ENCODE results near the gene MGLL. TPM values are rescaled to one million over a fixed set of nuclear protein-coding genes. Genes with fewer than 3 reads are reported as not detected.

The MGLL gene
- polyA plus RNA-seq, 2 donors, result 78.0 to 99.1 TPM

GRCh38 chr3:127840671-127841070 is 18.4 kb upstream of the MGLL start:
- no peak overlapping the region for H3K4me3 ChIP-seq (ENCODE audit: low read depth in 1 of 2, low read length in 2 of 2)
- H3K27me3 ChIP-seq (ENCODE audit: control insufficient read depth in 1 of 2, insufficient read depth in 2 of 2, low read length in 2 of 2), result no peaks in the 10 kb centered on the region
- H3K36me3 ChIP-seq (ENCODE audit: control insufficient read depth in 2 of 2, insufficient read depth in 2 of 2, low read length in 1 of 2), result no peaks in the 10 kb centered on the region
- no peak overlapping the region for H3K27ac ChIP-seq (ENCODE audit: low read depth in 2 of 2, low read length in 1 of 2)
- 86 to 87% methylated on average over 8 of the region's 8 CpGs for WGBS, 2 donors
- H3K4me1 ChIP-seq (ENCODE audit: control insufficient read depth in 2 of 2, insufficient read depth in 2 of 2, low read length in 1 of 2), result peaks cover 0 to 2% of the 10 kb centered on the region in 2 donors
- no peaks in the 10 kb centered on the region for H3K9me3 ChIP-seq (ENCODE audit: control insufficient read depth in 2 of 2, insufficient read depth in 1 of 2, low read depth in 1 of 2, low read length in 1 of 2)

GRCh38 chr3:127839099-127839498 is 16.8 kb upstream of the MGLL start:
- no peaks in the 10 kb centered on the region for H3K9me3 ChIP-seq (ENCODE audit: control insufficient read depth in 2 of 2, insufficient read depth in 1 of 2, low read depth in 1 of 2, low read length in 1 of 2)
- H3K4me1 ChIP-seq (ENCODE audit: control insufficient read depth in 2 of 2, insufficient read depth in 2 of 2, low read length in 1 of 2), result peaks cover 0 to 5% of the 10 kb centered on the region in 2 donors
- no peak overlapping the region for H3K4me3 ChIP-seq (ENCODE audit: low read depth in 1 of 2, low read length in 2 of 2)
- H3K27me3 ChIP-seq (ENCODE audit: control insufficient read depth in 1 of 2, insufficient read depth in 2 of 2, low read length in 2 of 2), result no peaks in the 10 kb centered on the region
- H3K27ac ChIP-seq (ENCODE audit: low read depth in 2 of 2, low read length in 1 of 2), result no peak overlapping the region
- 90 to 91% methylated on average over 5 of the region's 5 CpGs for WGBS, 2 donors
- H3K36me3 ChIP-seq (ENCODE audit: control insufficient read depth in 2 of 2, insufficient read depth in 2 of 2, low read length in 1 of 2), result no peaks in the 10 kb centered on the region

- no peaks in the 10 kb centered on the region for H3K27me3 ChIP-seq (ENCODE audit: control insufficient read depth in 1 of 2, insufficient read depth in 2 of 2, low read length in 2 of 2)
- no peak overlapping the region for H3K4me3 ChIP-seq (ENCODE audit: low read depth in 1 of 2, low read length in 2 of 2)
- 76 to 84% methylated on average over 8 of the region's 8 CpGs for WGBS, 2 donors
- H3K27ac ChIP-seq (ENCODE audit: low read depth in 2 of 2, low read length in 1 of 2), result peak overlapping the region in 1 of 2 donors; percentile 26
- H3K36me3 ChIP-seq (ENCODE audit: control insufficient read depth in 2 of 2, insufficient read depth in 2 of 2, low read length in 1 of 2), result no peaks in the 10 kb centered on the region
- peaks cover 3 to 12% of the 10 kb centered on the region in 2 donors for H3K4me1 ChIP-seq (ENCODE audit: control insufficient read depth in 2 of 2, insufficient read depth in 2 of 2, low read length in 1 of 2)
- peaks cover 0 to 6% of the 10 kb centered on the region in 2 donors for H3K9me3 ChIP-seq (ENCODE audit: control insufficient read depth in 2 of 2, insufficient read depth in 1 of 2, low read depth in 1 of 2, low read length in 1 of 2)
Observed at GRCh38 chr3:127835993-127836882, 13.9 kb upstream of the MGLL start.

GRCh38 chr3:127834771-127835170 is 12.5 kb upstream of the MGLL start:
- Histone ChIP-seq H3K36me3 (ENCODE audit: control insufficient read depth in 2 of 2, insufficient read depth in 2 of 2, low read length in 1 of 2) (no peaks in the 10 kb centered on the region), H3K27me3 (ENCODE audit: control insufficient read depth in 1 of 2, insufficient read depth in 2 of 2, low read length in 2 of 2) (no peaks in the 10 kb centered on the region), H3K27ac (ENCODE audit: low read depth in 2 of 2, low read length in 1 of 2) (peak overlapping the region; percentile 49 to 83), H3K4me3 (ENCODE audit: low read depth in 1 of 2, low read length in 2 of 2) (no peak overlapping the region), H3K9me3 (ENCODE audit: control insufficient read depth in 2 of 2, insufficient read depth in 1 of 2, low read depth in 1 of 2, low read length in 1 of 2) (peaks cover 0 to 6% of the 10 kb centered on the region in 2 donors), H3K4me1 (ENCODE audit: control insufficient read depth in 2 of 2, insufficient read depth in 2 of 2, low read length in 1 of 2) (peaks cover 3 to 12% of the 10 kb centered on the region in 2 donors)
- 79 to 83% methylated on average over 4 of the region's 4 CpGs for WGBS, 2 donors

- H3K27ac ChIP-seq (ENCODE audit: low read depth in 2 of 2, low read length in 1 of 2), result peak overlapping the region; percentile 22 to 87
- H3K4me1 ChIP-seq (ENCODE audit: control insufficient read depth in 2 of 2, insufficient read depth in 2 of 2, low read length in 1 of 2), result peaks cover 3 to 12% of the 10 kb centered on the region in 2 donors
- no peaks in the 10 kb centered on the region for H3K36me3 ChIP-seq (ENCODE audit: control insufficient read depth in 2 of 2, insufficient read depth in 2 of 2, low read length in 1 of 2)
- H3K4me3 ChIP-seq (ENCODE audit: low read depth in 1 of 2, low read length in 2 of 2), result no peak overlapping the region
- 72 to 83% methylated on average over 2 of the region's 2 CpGs for WGBS, 2 donors
- no peaks in the 10 kb centered on the region for H3K27me3 ChIP-seq (ENCODE audit: control insufficient read depth in 1 of 2, insufficient read depth in 2 of 2, low read length in 2 of 2)
- H3K9me3 ChIP-seq (ENCODE audit: control insufficient read depth in 2 of 2, insufficient read depth in 1 of 2, low read depth in 1 of 2, low read length in 1 of 2), result peaks cover 0 to 6% of the 10 kb centered on the region in 2 donors
Observed at GRCh38 chr3:127833281-127834032, 11.1 kb upstream of the MGLL start.

- peaks cover 0 to 6% of the 10 kb centered on the region in 2 donors for H3K9me3 ChIP-seq (ENCODE audit: control insufficient read depth in 2 of 2, insufficient read depth in 1 of 2, low read depth in 1 of 2, low read length in 1 of 2)
- no peak overlapping the region for H3K27ac ChIP-seq (ENCODE audit: low read depth in 2 of 2, low read length in 1 of 2)
- H3K4me1 ChIP-seq (ENCODE audit: control insufficient read depth in 2 of 2, insufficient read depth in 2 of 2, low read length in 1 of 2), result peaks cover 3 to 12% of the 10 kb centered on the region in 2 donors
- H3K4me3 ChIP-seq (ENCODE audit: low read depth in 1 of 2, low read length in 2 of 2), result no peak overlapping the region
- no peaks in the 10 kb centered on the region for H3K27me3 ChIP-seq (ENCODE audit: control insufficient read depth in 1 of 2, insufficient read depth in 2 of 2, low read length in 2 of 2)
- 57% methylated on average over 4 of the region's 4 CpGs for WGBS, 2 donors
- H3K36me3 ChIP-seq (ENCODE audit: control insufficient read depth in 2 of 2, insufficient read depth in 2 of 2, low read length in 1 of 2), result no peaks in the 10 kb centered on the region
Observed at GRCh38 chr3:127831723-127832172, 9.4 kb upstream of the MGLL start.

GRCh38 chr3:127829537-127829936 is 7.2 kb upstream of the MGLL start:
- H3K27ac ChIP-seq (ENCODE audit: low read depth in 2 of 2, low read length in 1 of 2), result no peak overlapping the region
- H3K4me3 ChIP-seq (ENCODE audit: low read depth in 1 of 2, low read length in 2 of 2), result no peak overlapping the region
- H3K9me3 ChIP-seq (ENCODE audit: control insufficient read depth in 2 of 2, insufficient read depth in 1 of 2, low read depth in 1 of 2, low read length in 1 of 2), result peaks cover 0 to 6% of the 10 kb centered on the region in 2 donors
- no peaks in the 10 kb centered on the region for H3K36me3 ChIP-seq (ENCODE audit: control insufficient read depth in 2 of 2, insufficient read depth in 2 of 2, low read length in 1 of 2)
- H3K27me3 ChIP-seq (ENCODE audit: control insufficient read depth in 1 of 2, insufficient read depth in 2 of 2, low read length in 2 of 2), result no peaks in the 10 kb centered on the region
- 0 to 35% methylated on average over 1 of the region's 1 CpG for WGBS, 2 donors
- peaks cover 3 to 8% of the 10 kb centered on the region in 2 donors for H3K4me1 ChIP-seq (ENCODE audit: control insufficient read depth in 2 of 2, insufficient read depth in 2 of 2, low read length in 1 of 2)

- 80 to 83% methylated on average over 2 of the region's 2 CpGs for WGBS, 2 donors
- H3K27me3 ChIP-seq (ENCODE audit: control insufficient read depth in 1 of 2, insufficient read depth in 2 of 2, low read length in 2 of 2), result no peaks in the 10 kb centered on the region
- H3K36me3 ChIP-seq (ENCODE audit: control insufficient read depth in 2 of 2, insufficient read depth in 2 of 2, low read length in 1 of 2), result no peaks in the 10 kb centered on the region
- H3K27ac ChIP-seq (ENCODE audit: low read depth in 2 of 2, low read length in 1 of 2), result no peak overlapping the region
- H3K9me3 ChIP-seq (ENCODE audit: control insufficient read depth in 2 of 2, insufficient read depth in 1 of 2, low read depth in 1 of 2, low read length in 1 of 2), result peaks cover 0 to 3% of the 10 kb centered on the region in 2 donors
- H3K4me1 ChIP-seq (ENCODE audit: control insufficient read depth in 2 of 2, insufficient read depth in 2 of 2, low read length in 1 of 2), result peaks cover 3 to 4% of the 10 kb centered on the region in 2 donors
- H3K4me3 ChIP-seq (ENCODE audit: low read depth in 1 of 2, low read length in 2 of 2), result no peak overlapping the region
Observed at GRCh38 chr3:127827808-127828207, 5.5 kb upstream of the MGLL start.

- Histone ChIP-seq H3K36me3 (ENCODE audit: control insufficient read depth in 2 of 2, insufficient read depth in 2 of 2, low read length in 1 of 2) (no peaks in the 10 kb centered on the region), H3K27me3 (ENCODE audit: control insufficient read depth in 1 of 2, insufficient read depth in 2 of 2, low read length in 2 of 2) (no peaks in the 10 kb centered on the region), H3K27ac (ENCODE audit: low read depth in 2 of 2, low read length in 1 of 2) (no peak overlapping the region), H3K4me1 (ENCODE audit: control insufficient read depth in 2 of 2, insufficient read depth in 2 of 2, low read length in 1 of 2) (peaks cover 3 to 4% of the 10 kb centered on the region in 2 donors), H3K9me3 (ENCODE audit: control insufficient read depth in 2 of 2, insufficient read depth in 1 of 2, low read depth in 1 of 2, low read length in 1 of 2) (no peaks in the 10 kb centered on the region), H3K4me3 (ENCODE audit: low read depth in 1 of 2, low read length in 2 of 2) (no peak overlapping the region)
- 89 to 91% methylated on average over 3 of the region's 3 CpGs for WGBS, 2 donors
Observed at GRCh38 chr3:127825756-127826155, 3.4 kb upstream of the MGLL start.

All from esophagus (tissue), 2 donors.